Lower leg skin (tissue), 4 donors: ENCODE results near the gene CENPX. TPM values are rescaled to one million over a fixed set of nuclear protein-coding genes. Genes with fewer than 3 reads are reported as not detected.

Experiments
- DNase-seq, 2 donors: peaks; one replicate each; pipeline ENCODE4 v3.0.0-alpha.2; 2019; ENCODE audit warnings: low spot score in 2 of 2
- H3K4me3 ChIP-seq: fragments of 200-600 bp; sonication (generic); 2 replicates; pipeline ENCODE4 v1.5.1; 2017; ENCODE audit warnings: mild to moderate bottlenecking, low read depth; ENCODE audit not compliant: poor library complexity, severe bottlenecking
- POLR2A ChIP-seq, 2 donors: fragments of 450-650 bp; IDR thresholded peaks; one replicate each; pipeline ENCODE4 v1.6.1; 2016 to 2017; ENCODE audit warnings: antibody characterized with exemption in 2 of 2, mild to moderate bottlenecking in 1 of 2, moderate library complexity in 1 of 2
- WGBS, 2 donors: methylation state at CpG; one replicate each; pipeline ENCODE4 v1.1.5; 2018; 5-methylcytosine and 5-hydroxymethylcytosine counted together
- intact Hi-C: fragments of 100-400 bp; cut with DNase I; formaldehyde crosslinking; loops from one replicate; pipeline ENCODE4 v1.15.0; 2023; ENCODE audit warnings: low total_unique reads
- total RNA-seq, 4 donors: library from RNA; depleted of rRNA; stranded (reverse); fragments of >200 nt; gene quantifications; one replicate each; pipeline ENCODE4 v1.1.0, GENCODE V29; 2016
- TF ChIP-seq, protein P1 (sequence below), 3 donors: fragments of 450-650 bp; IDR thresholded peaks; one replicate each; pipeline ENCODE4 v1.5.1; 2016; ENCODE audit warnings: antibody characterized with exemption in 3 of 3, mild to moderate bottlenecking in 3 of 3, moderate library complexity in 2 of 3

CENPX gene
- total RNA-seq, 4 donors from 2014 or later = 64.8 to 79.7 (median 71.2) TPM

DNA sequence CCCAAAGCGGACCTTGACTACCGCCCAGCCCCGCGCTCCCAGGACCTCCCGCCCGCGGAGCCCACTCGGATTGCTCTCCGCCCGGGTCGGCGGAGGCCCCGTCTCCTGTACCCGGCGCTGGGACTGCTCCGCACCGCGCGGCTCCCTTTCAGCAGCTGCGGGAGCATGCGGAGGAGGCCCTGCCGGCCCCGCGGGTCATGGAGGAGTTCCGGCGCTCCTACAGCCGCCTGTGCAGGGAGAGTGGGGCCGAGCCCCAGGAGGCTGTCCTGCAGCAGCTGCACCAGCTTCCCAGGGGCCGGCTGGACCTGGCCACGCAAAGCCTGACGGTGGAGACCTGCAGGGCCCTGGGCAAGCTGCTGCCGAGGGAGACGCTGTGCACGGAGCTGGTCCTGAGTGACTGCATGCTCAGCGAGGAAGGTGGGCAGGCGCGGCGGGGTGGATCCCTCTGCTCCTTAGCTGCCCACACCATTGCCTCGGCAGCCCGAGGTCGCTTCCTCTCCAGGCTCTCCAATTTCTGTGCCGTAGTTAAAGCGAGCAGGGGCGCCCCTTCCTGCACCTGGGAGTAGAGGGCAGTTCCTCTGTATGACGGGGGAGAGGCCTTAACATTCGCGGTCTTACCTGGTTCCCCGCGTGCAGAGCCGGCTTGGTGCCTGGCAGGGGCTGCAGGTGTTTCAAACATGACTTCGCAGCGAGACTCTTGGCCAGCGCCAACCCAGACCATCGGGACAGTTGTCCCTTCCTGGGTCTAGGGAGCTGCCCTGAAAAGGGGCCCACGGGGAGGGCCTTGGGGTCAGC, 966 bp upstream of the CENPX start:
- intact Hi-C loops = no loop called here
- no peak for DNase-seq
- H3K4me3 ChIP-seq = peak overlapping the region; percentile 59
- TF ChIP-seq POLR2A (IDR thresholded peaks at IDR 0.05) = no peak
- TF ChIP-seq, protein P1, sequence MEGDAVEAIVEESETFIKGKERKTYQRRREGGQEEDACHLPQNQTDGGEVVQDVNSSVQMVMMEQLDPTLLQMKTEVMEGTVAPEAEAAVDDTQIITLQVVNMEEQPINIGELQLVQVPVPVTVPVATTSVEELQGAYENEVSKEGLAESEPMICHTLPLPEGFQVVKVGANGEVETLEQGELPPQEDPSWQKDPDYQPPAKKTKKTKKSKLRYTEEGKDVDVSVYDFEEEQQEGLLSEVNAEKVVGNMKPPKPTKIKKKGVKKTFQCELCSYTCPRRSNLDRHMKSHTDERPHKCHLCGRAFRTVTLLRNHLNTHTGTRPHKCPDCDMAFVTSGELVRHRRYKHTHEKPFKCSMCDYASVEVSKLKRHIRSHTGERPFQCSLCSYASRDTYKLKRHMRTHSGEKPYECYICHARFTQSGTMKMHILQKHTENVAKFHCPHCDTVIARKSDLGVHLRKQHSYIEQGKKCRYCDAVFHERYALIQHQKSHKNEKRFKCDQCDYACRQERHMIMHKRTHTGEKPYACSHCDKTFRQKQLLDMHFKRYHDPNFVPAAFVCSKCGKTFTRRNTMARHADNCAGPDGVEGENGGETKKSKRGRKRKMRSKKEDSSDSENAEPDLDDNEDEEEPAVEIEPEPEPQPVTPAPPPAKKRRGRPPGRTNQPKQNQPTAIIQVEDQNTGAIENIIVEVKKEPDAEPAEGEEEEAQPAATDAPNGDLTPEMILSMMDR (IDR thresholded peaks at IDR 0.05) = no peak
- 0 to 4% methylated on average over 2 to 51 of the region's 55 CpGs for WGBS, 2 donors

DNA sequence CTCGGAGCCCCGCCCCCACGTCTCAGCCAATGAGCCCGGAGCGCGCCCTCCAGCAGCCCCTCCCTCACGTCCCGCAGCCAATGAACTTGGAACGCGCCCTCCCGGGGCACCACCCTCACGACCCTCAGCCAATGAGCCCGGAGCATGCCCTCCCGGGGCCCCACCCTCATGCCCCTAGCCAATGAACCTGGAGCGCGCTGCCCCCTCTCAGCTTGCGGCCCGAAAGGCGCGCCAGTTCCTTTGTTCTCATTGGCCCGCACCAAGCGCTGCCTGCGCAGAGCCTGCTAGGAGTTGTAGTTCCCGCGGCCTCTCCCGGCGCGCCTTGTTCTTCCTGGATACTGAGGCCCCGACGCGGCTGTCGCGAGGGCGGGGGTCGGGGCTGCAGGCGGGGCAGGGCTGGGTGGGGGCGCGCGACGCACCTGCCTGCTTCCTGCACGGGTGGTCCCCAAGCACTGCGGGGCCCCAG, 336 bp upstream of the CENPX start, which contains the start of gene LRRC45:
TSS of gene LRRC45 (plus strand) at position 325 of the 466 bp plus-strand sequence. CDS start 339 bp downstream, outside the sequence.
- TF ChIP-seq, protein P1 (IDR thresholded peaks at IDR 0.05) = no peak
- no peak for TF ChIP-seq POLR2A (IDR thresholded peaks at IDR 0.05)
- DNase-seq = peak; percentile 99 to 100
- WGBS, 2 donors = 0% methylated on average over 34 to 36 of the region's 42 CpGs
- peak within 1 kb of the TSS; percentile 89 for H3K4me3 ChIP-seq
- intact Hi-C loops = no loop called here

DNA sequence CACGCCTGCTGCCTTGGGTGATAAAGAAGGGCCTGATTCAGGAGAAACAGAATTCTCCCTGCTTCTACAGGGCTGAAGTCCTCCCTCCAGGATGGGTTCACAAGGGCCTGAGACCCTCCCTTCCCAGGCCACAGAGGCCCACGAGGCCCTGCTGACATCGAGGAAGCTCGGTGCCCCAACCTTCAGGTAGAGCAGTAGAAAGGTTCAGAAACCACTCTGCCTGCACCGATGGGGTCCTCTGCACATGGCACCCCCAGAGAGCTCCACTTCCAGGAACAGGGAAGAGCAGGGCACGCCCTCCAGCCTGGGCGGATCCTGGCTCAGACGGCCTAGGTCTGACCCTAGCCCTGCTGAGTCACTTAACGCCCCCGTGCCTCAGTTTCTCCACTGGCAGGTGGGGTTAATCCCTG, 773 bp downstream of the CENPX start:
- TF ChIP-seq, protein P1 (IDR thresholded peaks at IDR 0.05) = no peak
- no peak for TF ChIP-seq POLR2A (IDR thresholded peaks at IDR 0.05)
- WGBS, 2 donors = 3 to 8% methylated on average over 8 to 10 of the region's 10 CpGs
- intact Hi-C loops = no loop called here
- no peak for DNase-seq
- peak overlapping the region; percentile 89 for H3K4me3 ChIP-seq

DNA sequence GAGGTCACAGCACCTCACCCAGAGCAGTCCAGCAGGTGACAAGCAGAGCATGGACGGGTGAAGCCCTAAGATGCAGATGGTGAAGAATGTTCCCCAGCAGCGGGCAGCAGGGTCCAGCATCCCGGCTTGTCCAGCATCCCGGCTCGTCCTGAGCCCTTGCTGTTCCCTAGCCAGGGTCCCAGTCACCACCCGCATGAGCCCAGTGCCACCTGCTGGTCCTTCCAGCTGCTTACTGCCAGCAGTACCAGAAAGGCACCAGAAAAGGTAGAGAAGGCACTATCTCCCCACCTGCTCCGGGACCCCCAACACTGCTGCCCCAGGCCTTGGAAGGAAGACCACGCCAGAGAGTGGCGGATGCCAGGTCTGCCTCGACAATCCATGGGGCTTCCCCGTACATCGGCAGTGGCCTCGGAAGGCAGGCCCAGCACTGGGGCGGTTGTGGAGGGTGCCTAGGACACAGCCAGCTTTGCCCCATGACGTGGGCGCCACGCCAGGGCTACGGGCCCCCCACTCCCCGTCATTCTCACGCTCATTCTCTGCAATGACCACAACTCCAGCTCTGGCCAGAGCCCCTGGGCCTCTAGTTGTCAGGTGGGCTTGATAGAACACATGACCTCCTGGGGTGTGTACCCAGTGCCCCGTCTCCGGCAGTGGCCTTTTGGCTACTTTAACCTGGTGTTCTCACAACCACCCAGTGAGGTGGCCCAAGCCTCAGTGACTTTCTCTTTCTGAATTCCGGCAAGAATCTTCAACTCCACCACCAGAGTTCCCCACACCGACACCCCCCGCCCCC, 1.4 kb downstream of the CENPX start:
- WGBS, 2 donors = 23 to 27% methylated on average over 22 to 25 of the region's 25 CpGs
- TF ChIP-seq, protein P1 (IDR thresholded peaks at IDR 0.05) = peak in 1 of 3 donors; percentile 66
- TF ChIP-seq POLR2A (IDR thresholded peaks at IDR 0.05) = no peak
- no peak overlapping the region for H3K4me3 ChIP-seq
- peak in 1 of 2 donors; percentile 93 for DNase-seq
- intact Hi-C loops = no loop called here

DNA sequence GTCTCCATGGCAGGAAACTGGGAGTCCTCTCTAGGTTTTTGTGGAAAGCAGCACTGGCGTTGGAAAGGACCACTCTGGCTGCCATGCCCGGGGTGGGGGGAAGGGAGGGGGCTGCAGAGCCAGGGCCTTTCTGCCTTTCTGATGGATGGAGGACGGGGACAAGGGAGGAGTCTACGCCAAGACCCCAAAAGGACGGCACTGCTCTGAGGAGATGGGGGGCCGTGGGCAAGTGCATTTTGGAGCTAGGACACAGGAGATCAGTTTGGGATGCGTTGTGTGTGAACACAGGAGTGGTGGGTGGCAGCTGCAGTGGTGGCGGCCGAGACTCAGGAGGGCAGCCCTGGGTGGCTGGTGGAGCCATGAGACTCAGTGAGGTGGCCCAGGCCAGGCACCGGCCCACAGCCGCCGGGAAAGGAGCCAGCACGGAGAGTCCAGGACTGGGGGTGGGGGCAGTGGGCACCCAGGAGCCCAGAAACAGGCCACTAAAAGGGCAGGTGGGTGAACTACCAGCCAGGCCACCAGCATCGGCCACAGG, 2.0 kb downstream of the CENPX start:
- WGBS, 2 donors = 73 to 74% methylated on average over 14 of the region's 14 CpGs
- no peak for TF ChIP-seq POLR2A (IDR thresholded peaks at IDR 0.05)
- TF ChIP-seq, protein P1 (IDR thresholded peaks at IDR 0.05) = no peak
- DNase-seq = no peak
- intact Hi-C loops = no loop called here
- no peak overlapping the region for H3K4me3 ChIP-seq
